Uterus (tissue), 2 donors: ENCODE data around the gene TBC1D1.

ENCODE experiments used
- POLR2A ChIP-seq, 2 donors: fragments of 450-650 bp; IDR thresholded peaks; one replicate each; pipeline ENCODE4 v1.6.1; 2016; ENCODE audit warnings: antibody characterized with exemption in 2 of 2, mild to moderate bottlenecking in 1 of 2, moderate library complexity in 1 of 2
- TF ChIP-seq, protein P1 (sequence below), 4 experiments: fragments of 200-600 bp in 2 of 4; fragments of 450-650 bp in 2 of 4; sonication (generic) in 2 of 4; IDR thresholded peaks; one replicate each; pipeline ENCODE4 v1.5.1; 2016 to 2019; ENCODE audit warnings: antibody characterized with exemption in 4 of 4, mild to moderate bottlenecking in 2 of 4, moderate library complexity in 1 of 4

DNA sequence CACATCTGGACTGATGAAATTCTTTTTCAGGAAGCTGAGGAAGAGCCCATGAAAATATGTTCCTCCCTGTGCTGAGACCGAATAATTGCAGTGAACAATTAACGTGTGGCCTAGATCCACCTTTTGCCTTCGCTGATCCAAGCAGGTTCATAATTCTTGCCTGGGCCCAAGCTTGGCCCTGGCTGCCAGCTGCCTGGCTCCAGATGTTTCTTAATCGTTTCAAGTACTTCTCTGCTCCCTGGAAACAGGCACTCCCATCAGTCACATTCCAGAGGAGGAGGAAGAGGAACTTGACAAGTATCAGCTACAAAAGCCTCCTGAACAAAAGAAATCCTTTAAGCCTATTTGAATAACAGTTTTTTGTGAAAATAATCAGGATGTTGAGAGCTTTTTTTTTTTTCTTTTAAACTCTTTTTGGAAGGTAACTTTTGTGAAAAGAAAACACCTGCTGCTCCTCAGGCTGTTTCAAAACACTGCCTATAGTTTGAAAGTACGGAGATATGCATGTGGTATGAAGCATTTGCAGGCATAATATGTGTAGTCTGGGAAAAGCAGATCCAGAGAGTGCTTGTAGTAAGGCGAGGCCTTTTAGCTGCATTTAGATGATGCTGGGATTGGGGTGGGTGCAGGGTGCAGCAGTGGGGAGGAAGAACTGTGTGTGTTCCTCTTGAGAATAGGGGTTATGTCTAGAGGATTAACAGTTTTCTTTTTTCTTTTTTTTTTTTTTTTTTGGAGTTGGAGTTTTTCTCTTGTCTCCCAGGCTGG lies 223.7 kb downstream of the TBC1D1 start:
- TF ChIP-seq, protein P1, sequence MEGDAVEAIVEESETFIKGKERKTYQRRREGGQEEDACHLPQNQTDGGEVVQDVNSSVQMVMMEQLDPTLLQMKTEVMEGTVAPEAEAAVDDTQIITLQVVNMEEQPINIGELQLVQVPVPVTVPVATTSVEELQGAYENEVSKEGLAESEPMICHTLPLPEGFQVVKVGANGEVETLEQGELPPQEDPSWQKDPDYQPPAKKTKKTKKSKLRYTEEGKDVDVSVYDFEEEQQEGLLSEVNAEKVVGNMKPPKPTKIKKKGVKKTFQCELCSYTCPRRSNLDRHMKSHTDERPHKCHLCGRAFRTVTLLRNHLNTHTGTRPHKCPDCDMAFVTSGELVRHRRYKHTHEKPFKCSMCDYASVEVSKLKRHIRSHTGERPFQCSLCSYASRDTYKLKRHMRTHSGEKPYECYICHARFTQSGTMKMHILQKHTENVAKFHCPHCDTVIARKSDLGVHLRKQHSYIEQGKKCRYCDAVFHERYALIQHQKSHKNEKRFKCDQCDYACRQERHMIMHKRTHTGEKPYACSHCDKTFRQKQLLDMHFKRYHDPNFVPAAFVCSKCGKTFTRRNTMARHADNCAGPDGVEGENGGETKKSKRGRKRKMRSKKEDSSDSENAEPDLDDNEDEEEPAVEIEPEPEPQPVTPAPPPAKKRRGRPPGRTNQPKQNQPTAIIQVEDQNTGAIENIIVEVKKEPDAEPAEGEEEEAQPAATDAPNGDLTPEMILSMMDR (IDR thresholded peaks at IDR 0.05) = no peak
- TF ChIP-seq POLR2A (IDR thresholded peaks at IDR 0.05) = no peak
